Measurements from ENCODE around the gene XAB2. TPM values are rescaled to one million over a fixed set of nuclear protein-coding genes. Genes with fewer than 3 reads are reported as not detected.

Gene XAB2
- total RNA-seq, 4 donors from 2014 or later, result 16.1 to 40.5 (median 30.9) TPM

- TF ChIP-seq, protein P1, sequence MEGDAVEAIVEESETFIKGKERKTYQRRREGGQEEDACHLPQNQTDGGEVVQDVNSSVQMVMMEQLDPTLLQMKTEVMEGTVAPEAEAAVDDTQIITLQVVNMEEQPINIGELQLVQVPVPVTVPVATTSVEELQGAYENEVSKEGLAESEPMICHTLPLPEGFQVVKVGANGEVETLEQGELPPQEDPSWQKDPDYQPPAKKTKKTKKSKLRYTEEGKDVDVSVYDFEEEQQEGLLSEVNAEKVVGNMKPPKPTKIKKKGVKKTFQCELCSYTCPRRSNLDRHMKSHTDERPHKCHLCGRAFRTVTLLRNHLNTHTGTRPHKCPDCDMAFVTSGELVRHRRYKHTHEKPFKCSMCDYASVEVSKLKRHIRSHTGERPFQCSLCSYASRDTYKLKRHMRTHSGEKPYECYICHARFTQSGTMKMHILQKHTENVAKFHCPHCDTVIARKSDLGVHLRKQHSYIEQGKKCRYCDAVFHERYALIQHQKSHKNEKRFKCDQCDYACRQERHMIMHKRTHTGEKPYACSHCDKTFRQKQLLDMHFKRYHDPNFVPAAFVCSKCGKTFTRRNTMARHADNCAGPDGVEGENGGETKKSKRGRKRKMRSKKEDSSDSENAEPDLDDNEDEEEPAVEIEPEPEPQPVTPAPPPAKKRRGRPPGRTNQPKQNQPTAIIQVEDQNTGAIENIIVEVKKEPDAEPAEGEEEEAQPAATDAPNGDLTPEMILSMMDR (IDR thresholded peaks at IDR 0.05; ENCODE audit: low read depth), result no peak
Measured at GRCh38 chr19:7578127-7578526, 51.2 kb downstream of the XAB2 start.

GRCh38 chr19:7575434-7576040 is 53.8 kb downstream of the XAB2 start:
- TF ChIP-seq, protein P1 (IDR thresholded peaks at IDR 0.05; ENCODE audit: low read depth), result no peak

DNA sequence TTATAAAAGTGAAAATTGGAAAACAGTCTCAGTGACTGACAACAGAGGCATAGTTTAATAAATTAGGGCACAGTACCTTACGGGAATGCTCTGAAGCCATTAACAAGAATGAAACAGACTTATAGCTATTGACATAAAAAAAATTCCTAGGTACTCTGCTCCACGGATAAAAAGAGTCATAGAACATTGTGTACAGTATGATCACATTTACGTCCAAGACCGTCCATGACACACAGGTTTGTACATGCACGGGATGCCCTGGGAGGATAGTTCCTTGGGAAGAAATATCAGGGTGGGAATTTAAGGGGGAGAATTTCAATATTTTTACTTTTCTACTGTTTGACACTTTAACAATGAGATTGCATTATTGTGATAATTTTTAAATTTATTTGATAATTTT is 58.6 kb downstream of the XAB2 start:
- TF ChIP-seq, protein P1 (IDR thresholded peaks at IDR 0.05; ENCODE audit: low read depth), result no peak

Small RNA genes within 50 kb of the gene (small RNA-seq; reads per million reads assigned to genes)
- gene MIR6792, result not detected

Other genes with a start within 250 kb of the XAB2 start
- 10 to 100 TPM in 1 of 4 donors, 1 to 10 TPM in 3; 2.3 to 10.6 (median 6.5) TPM for gene PEX11G, start 140.5 kb downstream of the XAB2 start, total RNA-seq
- 10 to 100 TPM; 39.8 to 88.7 (median 46.7) TPM for gene ZNF358, start 113.4 kb downstream of the XAB2 start, total RNA-seq
- 10 to 100 TPM; 28.6 to 50.8 (median 30.2) TPM for gene MCOLN1, start 106.9 kb downstream of the XAB2 start, total RNA-seq
- 10 to 100 TPM; 32.4 to 75.4 (median 53.3) TPM for gene PNPLA6, start 93.8 kb downstream of the XAB2 start, total RNA-seq
- not detected for gene CAMSAP3, start 33.7 kb downstream of the XAB2 start, total RNA-seq
- 10 to 100 TPM in 3 of 4 donors, 1 to 10 TPM in 1; 8.3 to 35.4 (median 21.1) TPM for gene PET100, start 248 bp upstream of the XAB2 start, total RNA-seq
- gene PCP2, start 4.2 kb upstream of the XAB2 start, total RNA-seq, result not detected
- gene STXBP2, start 7.6 kb upstream of the XAB2 start, total RNA-seq, result 10 to 100 TPM; 20.2 to 62.7 (median 27.0) TPM
- gene RETN, start 39.5 kb upstream of the XAB2 start, total RNA-seq, result 1 to 10 TPM in 2 of 4 donors, not detected in 2; 1.5 to 1.8 TPM
- gene MCEMP1, start 47.5 kb upstream of the XAB2 start, total RNA-seq, result 1 to 10 TPM in 3 of 4 donors, not detected in 1; 1.1 to 8.5 (median 1.3) TPM
- gene TRAPPC5, start 51.3 kb upstream of the XAB2 start, total RNA-seq, result 100 to 1,000 TPM in 1 of 4 donors, 10 to 100 TPM in 3; 59.9 to 114 (median 72.2) TPM
- under 1 TPM in 3 of 4 donors, not detected in 1; 0.49 to 0.88 (median 0.68) TPM for gene FCER2, start 72.6 kb upstream of the XAB2 start, total RNA-seq
- gene CLEC4G, start 102.6 kb upstream of the XAB2 start, total RNA-seq, result 1 to 10 TPM; 1.7 to 4.0 (median 3.1) TPM
- 10 to 100 TPM; 17.5 to 24.8 (median 21.8) TPM for gene CD209, start 118.0 kb upstream of the XAB2 start, total RNA-seq
- gene CLEC4M, start 133.7 kb upstream of the XAB2 start, total RNA-seq, result not detected
- gene EVI5L, start 200.7 kb upstream of the XAB2 start, total RNA-seq, result 10 to 100 TPM in 2 of 4 donors, 1 to 10 TPM in 2; 6.3 to 12.1 (median 9.9) TPM
- gene PRR36, start 244.8 kb upstream of the XAB2 start, total RNA-seq, result not detected